Neural progenitor cell (in vitro differentiated cells): ENCODE measurements around the gene DPYD. TPM values are rescaled to one million over a fixed set of nuclear protein-coding genes. Genes with fewer than 3 reads are reported as not detected.

Source experiments
- DNase-seq: peaks from one replicate; pipeline ENCODE4 v3.0.0-alpha.2; 2016; ENCODE audit warnings: low spot score
- H2AFZ ChIP-seq: fragments of 200-600 bp; sonication (generic); replicated peaks from 2 replicates; pipeline ENCODE4 v1.6.1; 2016; ENCODE audit warnings: antibody characterized with exemption
- H3F3A ChIP-seq: fragments of 200-600 bp; sonication (generic); 2 replicates; pipeline ENCODE4 v1.6.1; 2016; ENCODE audit warnings: antibody characterized with exemption, low read depth
- H3K27ac ChIP-seq: fragments of 200-600 bp; sonication (generic); 2 replicates; pipeline ENCODE4 v1.5.1; 2016; ENCODE audit warnings: mild to moderate bottlenecking
- H3K27me3 ChIP-seq: fragments of 200-600 bp; sonication (generic); 2 replicates; pipeline ENCODE4 v1.6.1; 2016; ENCODE audit warnings: mild to moderate bottlenecking, moderate library complexity
- H3K36me3 ChIP-seq: fragments of 200-600 bp; sonication (generic); 2 replicates; pipeline ENCODE4 v1.5.1; 2016
- H3K4me1 ChIP-seq: fragments of 200-600 bp; sonication (generic); 2 replicates; pipeline ENCODE4 v1.6.1; 2016; ENCODE audit warnings: mixed run types
- H3K4me2 ChIP-seq: fragments of 200-600 bp; sonication (generic); 2 replicates; pipeline ENCODE4 v1.6.1; 2016
- H3K4me3 ChIP-seq: fragments of 200-600 bp; sonication (generic); 2 replicates; pipeline ENCODE4 v1.5.1; 2016
- H3K79me2 ChIP-seq: fragments of 200-600 bp; sonication (generic); 2 replicates; pipeline ENCODE4 v1.6.1; 2016; ENCODE audit warnings: low read depth
- H3K9ac ChIP-seq: fragments of 200-600 bp; sonication (generic); 2 replicates; pipeline ENCODE4 v1.6.1; 2016
- H3K9me3 ChIP-seq: fragments of 200-600 bp; sonication (generic); 2 replicates; pipeline ENCODE4 v1.5.1; 2016; ENCODE audit warnings: low read depth
- H4K20me1 ChIP-seq: fragments of 200-600 bp; sonication (generic); 2 replicates; pipeline ENCODE4 v1.6.1; 2016; ENCODE audit warnings: low read depth
- H3K27ac Mint-ChIP-seq: 3 replicates; pipeline ENCODE4 v1.8.0; 2021; ENCODE audit warnings: mixed read lengths
- H3K27me3 Mint-ChIP-seq: 2 replicates; pipeline ENCODE4 v1.8.0; 2022; ENCODE audit warnings: low read depth, mild to moderate bottlenecking, inconsistent platforms, moderate library complexity, mixed read lengths; ENCODE audit not compliant: insufficient read depth
- H3K36me3 Mint-ChIP-seq: 3 replicates; pipeline ENCODE4 v1.8.0; 2021; ENCODE audit warnings: mixed read lengths
- H3K4me1 Mint-ChIP-seq: 3 replicates; pipeline ENCODE4 v1.8.0; 2021; ENCODE audit warnings: mixed read lengths
- H3K4me3 Mint-ChIP-seq: 3 replicates; pipeline ENCODE4 v1.8.0; 2021; ENCODE audit warnings: mild to moderate bottlenecking, moderate library complexity, mixed read lengths
- H3K9me3 Mint-ChIP-seq: 3 replicates; pipeline ENCODE4 v1.8.0; 2020; ENCODE audit warnings: mixed read lengths
- EZH2 ChIP-seq: fragments of 200-600 bp; sonication (generic); IDR thresholded peaks from 2 replicates; pipeline ENCODE4 v1.6.1; 2017; ENCODE audit warnings: antibody characterized with exemption, mild to moderate bottlenecking, moderate library complexity
- EZH2phosphoT487 ChIP-seq: fragments of 200-600 bp; sonication (generic); IDR thresholded peaks from 2 replicates; pipeline ENCODE4 v1.6.1; 2017; ENCODE audit warnings: antibody characterized with exemption
- total RNA-seq: library from RNA; depleted of rRNA; stranded (reverse); fragments of >200 nt; gene quantifications from 2 replicates; pipeline ENCODE4 v1.2.3, GENCODE V29; 2015; ENCODE audit warnings: low replicate concordance
- TF ChIP-seq, protein P1 (sequence below): fragments of 200-600 bp; sonication (generic); IDR thresholded peaks from 2 replicates; pipeline ENCODE4 v1.5.1; 2017; ENCODE audit warnings: antibody characterized with exemption, mild to moderate bottlenecking

Gene DPYD
- total RNA-seq, 1 donor from 2014 or later = 0.43 TPM

DNA sequence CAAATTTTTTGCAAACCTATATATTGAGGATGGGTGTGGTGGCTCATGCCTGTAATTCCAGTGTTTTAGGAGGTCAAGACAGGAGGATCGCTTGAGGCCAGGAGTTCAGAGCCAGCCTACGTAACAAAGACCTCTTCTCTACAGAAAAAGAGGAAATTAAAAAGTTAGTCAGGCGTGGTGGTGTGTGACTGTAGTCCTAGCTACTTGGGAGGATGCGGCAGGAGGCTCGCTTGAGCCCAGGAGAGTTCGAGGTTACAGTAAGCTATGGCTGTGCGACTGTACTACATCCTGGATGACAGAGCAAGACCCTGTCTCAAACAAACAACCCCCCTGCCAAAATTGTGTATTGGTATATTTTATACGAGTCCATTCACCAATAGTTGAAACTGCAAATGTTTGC is 589.7 kb downstream of the DPYD start:
- H2AFZ ChIP-seq = no peak overlapping the region
- H3K4me1 ChIP-seq = peaks cover 3% of the 10 kb centered on the region
- no peak for DNase-seq
- no peak overlapping the region for H3K9ac ChIP-seq
- no peaks in the 10 kb centered on the region for H3K36me3 Mint-ChIP-seq
- H4K20me1 ChIP-seq = no peaks in the 10 kb centered on the region
- no peaks in the 10 kb centered on the region for H3F3A ChIP-seq
- no peak overlapping the region for H3K4me3 Mint-ChIP-seq
- H3K79me2 ChIP-seq = no peaks in the 10 kb centered on the region
- H3K36me3 ChIP-seq = no peaks in the 10 kb centered on the region
- no peaks in the 10 kb centered on the region for H3K9me3 ChIP-seq
- no peak for TF ChIP-seq EZH2phosphoT487
- TF ChIP-seq, protein P1, sequence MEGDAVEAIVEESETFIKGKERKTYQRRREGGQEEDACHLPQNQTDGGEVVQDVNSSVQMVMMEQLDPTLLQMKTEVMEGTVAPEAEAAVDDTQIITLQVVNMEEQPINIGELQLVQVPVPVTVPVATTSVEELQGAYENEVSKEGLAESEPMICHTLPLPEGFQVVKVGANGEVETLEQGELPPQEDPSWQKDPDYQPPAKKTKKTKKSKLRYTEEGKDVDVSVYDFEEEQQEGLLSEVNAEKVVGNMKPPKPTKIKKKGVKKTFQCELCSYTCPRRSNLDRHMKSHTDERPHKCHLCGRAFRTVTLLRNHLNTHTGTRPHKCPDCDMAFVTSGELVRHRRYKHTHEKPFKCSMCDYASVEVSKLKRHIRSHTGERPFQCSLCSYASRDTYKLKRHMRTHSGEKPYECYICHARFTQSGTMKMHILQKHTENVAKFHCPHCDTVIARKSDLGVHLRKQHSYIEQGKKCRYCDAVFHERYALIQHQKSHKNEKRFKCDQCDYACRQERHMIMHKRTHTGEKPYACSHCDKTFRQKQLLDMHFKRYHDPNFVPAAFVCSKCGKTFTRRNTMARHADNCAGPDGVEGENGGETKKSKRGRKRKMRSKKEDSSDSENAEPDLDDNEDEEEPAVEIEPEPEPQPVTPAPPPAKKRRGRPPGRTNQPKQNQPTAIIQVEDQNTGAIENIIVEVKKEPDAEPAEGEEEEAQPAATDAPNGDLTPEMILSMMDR = no peak
- H3K4me1 Mint-ChIP-seq = no peaks in the 10 kb centered on the region
- peaks cover 2% of the 10 kb centered on the region for H3K27me3 Mint-ChIP-seq
- no peak overlapping the region for H3K27ac ChIP-seq
- no peaks in the 10 kb centered on the region for H3K9me3 Mint-ChIP-seq
- H3K4me2 ChIP-seq = no peak overlapping the region
- no peak overlapping the region for H3K4me3 ChIP-seq
- no peak overlapping the region for H3K27ac Mint-ChIP-seq
- H3K27me3 ChIP-seq = no peaks in the 10 kb centered on the region

DNA sequence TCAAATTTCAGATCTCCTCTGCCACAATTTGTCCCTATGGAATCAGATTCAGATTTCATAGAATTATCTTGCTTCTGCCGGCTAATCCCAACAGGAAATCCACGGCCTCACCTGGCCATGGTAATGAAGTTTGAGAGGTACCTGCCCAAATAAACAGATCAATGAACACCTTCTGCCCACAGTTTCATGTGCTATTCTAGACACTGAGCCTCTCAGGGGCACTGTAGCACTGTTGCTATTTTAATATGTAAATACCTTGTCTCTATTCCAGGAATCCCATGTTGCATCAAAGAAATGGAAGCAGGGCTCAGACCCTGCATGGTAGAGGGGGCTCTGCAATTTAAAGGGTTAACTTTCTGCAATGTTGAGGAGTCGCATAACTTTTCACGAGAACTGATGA is 606.1 kb downstream of the DPYD start:
- H4K20me1 ChIP-seq = no peaks in the 10 kb centered on the region
- no peak overlapping the region for H2AFZ ChIP-seq
- no peaks in the 10 kb centered on the region for H3K4me1 ChIP-seq
- H3K79me2 ChIP-seq = no peaks in the 10 kb centered on the region
- TF ChIP-seq EZH2phosphoT487 (no peak), EZH2 (no peak)
- TF ChIP-seq, protein P1 = no peak
- Mint-ChIP-seq H3K4me3 (no peak overlapping the region), H3K4me1 (no peaks in the 10 kb centered on the region), H3K27ac (no peak overlapping the region), H3K27me3 (no peaks in the 10 kb centered on the region), H3K9me3 (peaks cover 3% of the 10 kb centered on the region), H3K36me3 (no peaks in the 10 kb centered on the region)
- H3K27me3 ChIP-seq = no peaks in the 10 kb centered on the region
- DNase-seq = no peak
- no peak overlapping the region for H3K4me2 ChIP-seq
- no peaks in the 10 kb centered on the region for H3F3A ChIP-seq
- no peak overlapping the region for H3K27ac ChIP-seq
- H3K36me3 ChIP-seq = no peaks in the 10 kb centered on the region
- no peak overlapping the region for H3K9ac ChIP-seq
- no peak overlapping the region for H3K4me3 ChIP-seq
- no peaks in the 10 kb centered on the region for H3K9me3 ChIP-seq

DNA sequence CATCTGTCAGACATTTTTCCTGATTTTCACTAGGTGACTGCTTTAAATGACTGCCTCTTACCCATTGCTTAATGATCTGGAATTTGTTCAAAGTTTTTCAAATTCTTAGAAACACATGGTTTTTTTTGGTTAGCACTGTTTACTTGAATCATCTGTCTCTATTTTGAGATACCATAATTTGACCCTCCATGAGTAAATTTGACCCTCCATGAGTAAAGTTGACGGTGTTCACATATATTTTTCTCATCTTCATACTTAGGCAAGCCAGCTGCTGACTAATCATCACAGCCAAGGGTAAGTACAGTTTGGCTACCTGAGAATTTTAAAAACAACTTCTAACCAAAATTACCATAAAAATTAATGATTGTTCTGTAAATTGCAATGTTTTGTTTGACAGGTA is 612.7 kb downstream of the DPYD start:
- H4K20me1 ChIP-seq = no peaks in the 10 kb centered on the region
- H3K4me1 ChIP-seq = no peaks in the 10 kb centered on the region
- H3K79me2 ChIP-seq = no peaks in the 10 kb centered on the region
- Mint-ChIP-seq H3K36me3 (no peaks in the 10 kb centered on the region), H3K27ac (no peak overlapping the region), H3K9me3 (no peaks in the 10 kb centered on the region), H3K4me1 (peaks cover 10% of the 10 kb centered on the region), H3K27me3 (no peaks in the 10 kb centered on the region), H3K4me3 (no peak overlapping the region)
- H3K9ac ChIP-seq = no peak overlapping the region
- H3F3A ChIP-seq = no peaks in the 10 kb centered on the region
- no peaks in the 10 kb centered on the region for H3K9me3 ChIP-seq
- no peaks in the 10 kb centered on the region for H3K36me3 ChIP-seq
- no peak overlapping the region for H2AFZ ChIP-seq
- no peak for TF ChIP-seq EZH2
- TF ChIP-seq, protein P1 = no peak
- no peak for DNase-seq
- H3K27me3 ChIP-seq = no peaks in the 10 kb centered on the region
- no peak overlapping the region for H3K4me2 ChIP-seq
- H3K27ac ChIP-seq = no peak overlapping the region
- no peak overlapping the region for H3K4me3 ChIP-seq

DNA sequence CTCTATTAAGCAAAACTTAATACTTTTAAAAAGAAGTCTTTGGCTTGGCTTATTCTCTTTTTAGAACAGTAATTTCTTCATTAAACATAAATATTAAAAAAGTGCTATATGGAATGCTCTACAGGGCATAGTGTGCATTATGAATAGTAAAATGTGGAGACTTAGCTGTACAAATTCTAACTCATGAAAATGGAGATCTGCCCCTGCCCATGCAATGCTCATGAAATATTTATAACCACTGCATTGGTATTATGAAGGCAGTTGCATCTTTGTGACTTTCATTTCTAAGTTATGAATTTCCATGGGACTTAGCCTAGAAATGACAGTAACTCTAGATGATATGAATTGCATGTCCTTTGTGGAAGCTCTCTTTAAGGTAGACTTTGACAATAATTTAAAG is 613.3 kb downstream of the DPYD start:
- Histone ChIP-seq H3K27me3 (no peaks in the 10 kb centered on the region), H3K4me3 (no peak overlapping the region), H3K9me3 (no peaks in the 10 kb centered on the region), H4K20me1 (no peaks in the 10 kb centered on the region), H2AFZ (no peak overlapping the region), H3K79me2 (no peaks in the 10 kb centered on the region), H3K27ac (no peak overlapping the region), H3K4me1 (no peaks in the 10 kb centered on the region), H3F3A (no peaks in the 10 kb centered on the region), H3K9ac (no peak overlapping the region), H3K36me3 (no peaks in the 10 kb centered on the region), H3K4me2 (no peak overlapping the region)
- no peaks in the 10 kb centered on the region for H3K9me3 Mint-ChIP-seq
- TF ChIP-seq EZH2 (no peak), EZH2phosphoT487 (no peak)
- TF ChIP-seq, protein P1 = no peak
- no peaks in the 10 kb centered on the region for H3K36me3 Mint-ChIP-seq
- H3K4me1 Mint-ChIP-seq = peaks cover 10% of the 10 kb centered on the region
- H3K27me3 Mint-ChIP-seq = no peaks in the 10 kb centered on the region
- DNase-seq = no peak
- no peak overlapping the region for H3K4me3 Mint-ChIP-seq
- H3K27ac Mint-ChIP-seq = no peak overlapping the region
